K562 (cell line): ENCODE results near the gene SRSF11. TPM values are rescaled to one million over a fixed set of nuclear protein-coding genes. Genes with fewer than 3 reads are reported as not detected.

Experiments used
- ATAC-seq: fragments of 200-7000 bp; cut with Tn5 transposase; 3 replicates; pipeline ENCODE4 v1.9.1; 2020; ENCODE audit warnings: moderate library complexity
- BruUV-seq: library from RNA; stranded (reverse); fragments of 400-500 nt; replicated peaks from 2 replicates; lab custom pipeline; 2021; lab: Mats Ljungman, UMichigan
- CTCF ChIA-PET: fragments of 300-600 bp; formaldehyde crosslinking; extraction: SDS; loops from one replicate; lab custom pipeline; 2021; ENCODE audit warnings: low intra/inter-chr PET ratio; lab: Yijun Ruan, JAX
- POLR2A ChIA-PET: fragments of 300-600, 350-650 bp; sonication (Branson Sonifier 250); formaldehyde crosslinking; extraction: SDS; loops from one replicate; lab custom pipeline; 2021; ENCODE audit warnings: antibody characterized with exemption, inconsistent platforms; lab: Yijun Ruan, JAX
- DNase-seq, 4 experiments: peaks; one replicate each; pipeline versions ENCODE4 v3.0.0 to v3.0.0-alpha.2; 2011 to 2018; ENCODE audit warnings: low spot score in 3 of 4, mixed read lengths in 3 of 4; ENCODE audit errors: extremely low read depth in 1 of 4
- FAIRE-seq: peaks from 2 replicates; lab custom pipeline; 2011; peaks lifted over from hg19 to GRCh38; lab: Jason Lieb, UNC
- H2AFZ ChIP-seq: 2 replicates; pipeline ENCODE4 v1.6.0; 2011; ENCODE audit warnings: low read depth, low read length, control low read depth, inconsistent platforms
- H3K27ac ChIP-seq: fragments of 200-600 bp; 3 replicates; pipeline ENCODE4 v1.8.0; 2011; ENCODE audit warnings: low read depth, mild to moderate bottlenecking, control low read depth, inconsistent platforms, low read length, moderate library complexity, mixed read lengths; ENCODE audit errors: extremely low read depth
- H3K27me3 ChIP-seq, 2 experiments: fragments of 300-600 bp in 1 of 2; 2 replicates in 1 of 2; 3 replicates in 1 of 2; pipeline versions ENCODE4 v1.6.0 to v1.8.0; 2011; ENCODE audit warnings: inconsistent platforms in 2 of 2, low read length in 2 of 2, mild to moderate bottlenecking in 1 of 2, mixed read lengths in 1 of 2, moderate library complexity in 1 of 2; ENCODE audit not compliant: control insufficient read depth in 2 of 2, insufficient read depth in 2 of 2
- H3K36me3 ChIP-seq: fragments of 300-600 bp; 3 replicates; pipeline ENCODE4 v1.8.0; 2011; ENCODE audit warnings: mild to moderate bottlenecking, low read length, inconsistent platforms; ENCODE audit not compliant: control insufficient read depth, insufficient read depth
- H3K4me1 ChIP-seq, 2 experiments: fragments of 200-600 bp in 1 of 2; replicated peaks in 1 of 2; 2 replicates in 1 of 2; 3 replicates in 1 of 2; pipeline versions ENCODE4 v1.5.1 to v1.8.0; 2011; ENCODE audit warnings: inconsistent platforms in 2 of 2, low read length in 2 of 2, mild to moderate bottlenecking in 1 of 2, mixed read lengths in 1 of 2, moderate library complexity in 1 of 2; ENCODE audit not compliant: control insufficient read depth in 2 of 2, insufficient read depth in 2 of 2
- H3K4me2 ChIP-seq: 2 replicates; pipeline ENCODE4 v1.6.1; 2011; ENCODE audit warnings: low read length, control low read depth, inconsistent platforms, mixed read lengths; ENCODE audit not compliant: insufficient read depth
- H3K4me3 ChIP-seq: fragments of 200-600 bp; sonication (generic), shearing (Covaris generic); 2 replicates; pipeline ENCODE4 v1.5.1; 2016; ENCODE audit warnings: control low read depth, inconsistent platforms
- H3K79me2 ChIP-seq: fragments of 200-600 bp; 3 replicates; pipeline ENCODE4 v1.8.0; 2011; ENCODE audit warnings: low read length, inconsistent platforms; ENCODE audit not compliant: control insufficient read depth, insufficient read depth
- H3K9ac ChIP-seq, 2 experiments: 2 replicates each; pipeline versions ENCODE4 v1.6.0 to v1.6.1; 2011; ENCODE audit warnings: low read depth in 2 of 2, low read length in 2 of 2, control low read depth in 1 of 2, inconsistent platforms in 1 of 2, mild to moderate bottlenecking in 1 of 2, mixed read lengths in 1 of 2; ENCODE audit not compliant: insufficient read depth in 1 of 2
- H3K9me1 ChIP-seq: one replicate; pipeline ENCODE4 v1.6.0; 2011; ENCODE audit warnings: inconsistent platforms, mild to moderate bottlenecking, low read length, moderate library complexity; ENCODE audit not compliant: control insufficient read depth, insufficient read depth
- H3K9me3 ChIP-seq: replicated peaks from 2 replicates; pipeline ENCODE4 v1.5.1; 2011; ENCODE audit warnings: low read depth, low read length, inconsistent platforms; ENCODE audit not compliant: control insufficient read depth, insufficient read depth
- H4K20me1 ChIP-seq: replicated peaks from 2 replicates; pipeline ENCODE4 v1.6.1; 2011; ENCODE audit warnings: low read length, inconsistent platforms, mixed read lengths; ENCODE audit not compliant: control insufficient read depth, insufficient read depth
- BACH1 ChIP-seq: fragments of 200-800 bp; sonication (Bioruptor generic); IDR thresholded peaks from 2 replicates; pipeline ENCODE4 v1.6.1; 2016; ENCODE audit warnings: missing genetic modification characterization, missing compliant biosample characterization
- CHD1 ChIP-seq: fragments of 200-600 bp; sonication (generic); IDR thresholded peaks from one replicate; pipeline ENCODE4 v1.6.1; 2012; ENCODE audit warnings: mild to moderate bottlenecking, moderate library complexity, low read length, inconsistent platforms
- EP400 ChIP-seq: fragments of 450-650 bp; IDR thresholded peaks from 2 replicates; pipeline ENCODE4 v1.6.1; 2017; ENCODE audit warnings: antibody characterized with exemption, mild to moderate bottlenecking, moderate library complexity
- HMGN3 ChIP-seq: IDR thresholded peaks from 2 replicates; pipeline ENCODE4 v1.6.1; 2011; ENCODE audit warnings: borderline replicate concordance, low read depth, mild to moderate bottlenecking, mixed read lengths, low read length; ENCODE audit not compliant: insufficient read length; ENCODE audit errors: extremely low read depth
- KDM1A ChIP-seq, 2 experiments: fragments of 450-650 bp; IDR thresholded peaks; 2 replicates each; pipeline ENCODE4 v1.6.1; 2016; ENCODE audit warnings: mild to moderate bottlenecking in 2 of 2
- MEIS2 ChIP-seq: fragments of 450-650 bp; IDR thresholded peaks from 2 replicates; pipeline ENCODE4 v1.6.1; 2014; ENCODE audit warnings: mild to moderate bottlenecking; ENCODE audit not compliant: partially characterized antibody
- RBM39 ChIP-seq: fragments of 200-400 bp; formaldehyde crosslinking; optimal IDR thresholded peaks from 2 replicates; pipeline ENCODE3; 2018; ENCODE audit warnings: low read depth, low read length
- SAP30 ChIP-seq: fragments of 200-600 bp; sonication (generic); IDR thresholded peaks from 2 replicates; pipeline ENCODE4 v1.6.1; 2012; ENCODE audit warnings: borderline replicate concordance, low read depth, mild to moderate bottlenecking, moderate library complexity, low read length, control low read depth, inconsistent platforms; ENCODE audit not compliant: insufficient read depth, poor library complexity, severe bottlenecking
- SRF ChIP-seq, 2 experiments: fragments of 250-450, 450-650 bp in 1 of 2; sonication (Bioruptor Pico) in 1 of 2; sonication (generic) in 1 of 2; formaldehyde crosslinking; IDR thresholded peaks; 2 replicates each; pipeline versions ENCODE4 v1.5.0 to v1.5.1; 2020 to 2022; ENCODE audit warnings: mild to moderate bottlenecking in 1 of 2, missing genetic modification reagents in 1 of 2
- THAP7 ChIP-seq: fragments of 250-450 bp; sonication (Bioruptor Pico); IDR thresholded peaks from 2 replicates; pipeline ENCODE4 v1.5.0; 2021
- ZC3H11A ChIP-seq: IDR thresholded peaks from 2 replicates; pipeline ENCODE4 v1.6.1; 2012; ENCODE audit warnings: low read depth, low read length, improper control_type of control experiment
- ZNF143 ChIP-seq: sonication (generic); formaldehyde crosslinking; IDR thresholded peaks from 2 replicates; pipeline ENCODE4 v1.9.0; 2022; ENCODE audit warnings: mild to moderate bottlenecking, missing genetic modification reagents
- WGBS: fragments of 100-300 bp; shearing (Covaris generic); methylation state at CpG from one replicate; pipeline ENCODE4 v1.1.6; 2016; ENCODE audit warnings: low coverage, mixed read lengths; ENCODE audit not compliant: insufficient coverage; ENCODE audit errors: missing lambda C conversion rate; 5-methylcytosine and 5-hydroxymethylcytosine counted together
- in situ Hi-C: fragments of 300-500 bp; cut with MboI; formaldehyde crosslinking; loops from 4 replicates; pipeline ENCODE4 v1.15.0; 2018; ENCODE audit warnings: inconsistent platforms, mixed read lengths
- intact Hi-C: fragments of 100-400 bp; cut with micrococcal nuclease; formaldehyde crosslinking; loops from 2 replicates; pipeline ENCODE4 v1.14.2; 2022
- polyA plus RNA-seq, 8 experiments: library from polyadenylated mRNA; depleted of rRNA in 4 of 8; stranded (reverse) in 5 of 8; unstranded in 3 of 8; fragments of >200 nt; fragmentation: Nextera tagmentation in 2 of 8; fragmentation: Illumina TruSeq in 1 of 8; extraction: Ambion mirVana in 2 of 8; extraction: Trizol in 1 of 8; gene quantifications; 2 replicates each; pipeline versions ENCODE4 v1.2.1 to v1.2.3, GENCODE V29; 2011 to 2014; ENCODE audit warnings: inconsistent platforms in 1 of 8, missing spikeins in 1 of 8
- total RNA-seq, 7 experiments: library from RNA; depleted of rRNA in 6 of 7; stranded (reverse); fragments of >200 nt in 6 of 7; fragmentation: Illumina TruSeq in 2 of 7; extraction: Trizol in 2 of 7; gene quantifications; 2 replicates each; pipeline versions ENCODE4 v1.2.1 to v1.2.3, GENCODE V29; 2011 to 2021; ENCODE audit warnings: low replicate concordance in 1 of 7

SRSF11 gene
- total and polyA plus RNA-seq, 9 of the 15 experiments (the other 6 are each of a cell fraction or from before 2014, with no cell fraction given), result 76.9 to 418 (median 190) TPM

- DNase-seq (no peak), FAIRE-seq (no peak), ATAC-seq (peak; percentile 18)
- no peaks in the 10 kb centered on the region for H3K9me3 ChIP-seq
- H3K79me2 ChIP-seq, result peaks cover 99% of the 10 kb centered on the region
- TSS peak; percentile 69 for BruUV-seq
- peak overlapping the region; percentile 96 for H3K27ac ChIP-seq
- no peaks in the 10 kb centered on the region for H3K9me1 ChIP-seq
- peaks cover 0 to 3% of the 10 kb centered on the region in 2 experiments; a peak in 3 of 5 replicates for H3K4me1 ChIP-seq
- no peaks in the 10 kb centered on the region for H3K27me3 ChIP-seq
- peak overlapping the region; percentile 71 for H3K4me3 ChIP-seq
- in situ Hi-C loops (no loop called here), intact Hi-C loops (loop anchor here (1.0 to 5.0 kb wide), 3 partner anchors 16 to 876 kb away; partner anchors contain the start of genes CTH, SRSF11 and ZRANB2)
- CTCF ChIA-PET, result no interaction called here
- peak overlapping the region; percentile 98 for H2AFZ ChIP-seq
- TF ChIP-seq HMGN3, result no peak
- TF ChIP-seq THAP7 (CRISPR knock-in tag), result no peak
- no peak for TF ChIP-seq RBM39
- peak; percentile 12; the same call in 1 of the 2 replicates for TF ChIP-seq ZNF143 (CRISPR knock-in tag)
- no peak for TF ChIP-seq BACH1
- peak; percentile 40 for TF ChIP-seq CHD1
- no peak for TF ChIP-seq MEIS2
- no peak for TF ChIP-seq ZC3H11A
- no peak for TF ChIP-seq KDM1A (IDR thresholded peaks at IDR 0.05)
- TF ChIP-seq SAP30, result peak; percentile 67
- TF ChIP-seq SRF (CRISPR knock-in tag; IDR thresholded peaks at IDR 0.05), result 0 out of 4 replicates have a peak, but pooled peaks of 1 of the 2 experiments have one; percentile 8
- TF ChIP-seq EP400, result no peak
- POLR2A ChIA-PET, result interaction anchor here (0.6 to 8.0 kb wide), 8 partner anchors 15 to 704 kb away, joined by 3 to 58 read pairs (median 4); partner anchors contain the start of genes CTH and SRSF11
- peaks cover 22% of the 10 kb centered on the region; the same call in 2 of the 3 replicates for H3K36me3 ChIP-seq
- no peaks in the 10 kb centered on the region for H4K20me1 ChIP-seq
- H3K4me2 ChIP-seq, result peak overlapping the region; percentile 93
- peak overlapping the region; percentile 94 to 95 for H3K9ac ChIP-seq
- 0% methylated on average over 11 of the region's 11 CpGs for WGBS
Measured at GRCh38 chr1:70205071-70205433, 16.1 kb upstream of the SRSF11 start.
